HG03354 (cell line): ENCODE measurements around the gene ROR1.
"Not testable (repeated sequence)": the region's sequence is repeated elsewhere in the genome, so short reads cannot be mapped to it uniquely, and the experiment has no call there.

ENCODE experiments used
- ATAC-seq: cut with Tn5 transposase; IDR thresholded peaks from one replicate; pipeline ENCODE4 v1.9.1; 2021; ENCODE audit warnings: mild to moderate bottlenecking; ENCODE audit not compliant: unreplicated experiment, poor library complexity, severe bottlenecking

The ROR1 gene

GRCh38 chr1:64098846-64099582, 325.2 kb downstream of the ROR1 start:
- no peak for ATAC-seq

- no peak for ATAC-seq
Measured at GRCh38 chr1:64100791-64101190, 327.0 kb downstream of the ROR1 start.

GRCh38 chr1:64104585-64104984, 330.8 kb downstream of the ROR1 start:
- ATAC-seq: not testable (repeated sequence)

- ATAC-seq: no peak
Measured at GRCh38 chr1:64107118-64107519, 333.3 kb downstream of the ROR1 start.

- ATAC-seq: no peak
Measured at GRCh38 chr1:64107632-64108031, 333.8 kb downstream of the ROR1 start.

- no peak for ATAC-seq
Measured at GRCh38 chr1:64110924-64111777, 337.3 kb downstream of the ROR1 start.

- no peak for ATAC-seq
Measured at GRCh38 chr1:64111787-64112186, 338.0 kb downstream of the ROR1 start.

GRCh38 chr1:64112281-64112680, 338.5 kb downstream of the ROR1 start:
- ATAC-seq: no peak

GRCh38 chr1:64114012-64114525, 340.3 kb downstream of the ROR1 start:
- no peak for ATAC-seq

- no peak for ATAC-seq
Measured at GRCh38 chr1:64116537-64116936, 342.7 kb downstream of the ROR1 start.

- no peak for ATAC-seq
Measured at GRCh38 chr1:64117492-64117891, 343.7 kb downstream of the ROR1 start.

- no peak for ATAC-seq
Measured at GRCh38 chr1:64121766-64122385, 348.1 kb downstream of the ROR1 start.

GRCh38 chr1:64122588-64122987, 348.8 kb downstream of the ROR1 start:
- no peak for ATAC-seq

GRCh38 chr1:64124704-64125440, 351.1 kb downstream of the ROR1 start:
- ATAC-seq: no peak

GRCh38 chr1:64126581-64126980, 352.8 kb downstream of the ROR1 start:
- no peak for ATAC-seq

- ATAC-seq: no peak
Measured at GRCh38 chr1:64127297-64127696, 353.5 kb downstream of the ROR1 start.

- ATAC-seq: no peak
Measured at GRCh38 chr1:64129701-64130100, 355.9 kb downstream of the ROR1 start.

- ATAC-seq: no peak
Measured at GRCh38 chr1:64131155-64131554, 357.3 kb downstream of the ROR1 start.

- no peak for ATAC-seq
Measured at GRCh38 chr1:64133036-64133435, 359.2 kb downstream of the ROR1 start.
